ENCODE data around the gene SNAP25. TPM values are rescaled to one million over a fixed set of nuclear protein-coding genes. Genes with fewer than 3 reads are reported as not detected.

The SNAP25 gene
- total RNA-seq, 1 experiment from 2014 or later = 0.39 TPM

DNA sequence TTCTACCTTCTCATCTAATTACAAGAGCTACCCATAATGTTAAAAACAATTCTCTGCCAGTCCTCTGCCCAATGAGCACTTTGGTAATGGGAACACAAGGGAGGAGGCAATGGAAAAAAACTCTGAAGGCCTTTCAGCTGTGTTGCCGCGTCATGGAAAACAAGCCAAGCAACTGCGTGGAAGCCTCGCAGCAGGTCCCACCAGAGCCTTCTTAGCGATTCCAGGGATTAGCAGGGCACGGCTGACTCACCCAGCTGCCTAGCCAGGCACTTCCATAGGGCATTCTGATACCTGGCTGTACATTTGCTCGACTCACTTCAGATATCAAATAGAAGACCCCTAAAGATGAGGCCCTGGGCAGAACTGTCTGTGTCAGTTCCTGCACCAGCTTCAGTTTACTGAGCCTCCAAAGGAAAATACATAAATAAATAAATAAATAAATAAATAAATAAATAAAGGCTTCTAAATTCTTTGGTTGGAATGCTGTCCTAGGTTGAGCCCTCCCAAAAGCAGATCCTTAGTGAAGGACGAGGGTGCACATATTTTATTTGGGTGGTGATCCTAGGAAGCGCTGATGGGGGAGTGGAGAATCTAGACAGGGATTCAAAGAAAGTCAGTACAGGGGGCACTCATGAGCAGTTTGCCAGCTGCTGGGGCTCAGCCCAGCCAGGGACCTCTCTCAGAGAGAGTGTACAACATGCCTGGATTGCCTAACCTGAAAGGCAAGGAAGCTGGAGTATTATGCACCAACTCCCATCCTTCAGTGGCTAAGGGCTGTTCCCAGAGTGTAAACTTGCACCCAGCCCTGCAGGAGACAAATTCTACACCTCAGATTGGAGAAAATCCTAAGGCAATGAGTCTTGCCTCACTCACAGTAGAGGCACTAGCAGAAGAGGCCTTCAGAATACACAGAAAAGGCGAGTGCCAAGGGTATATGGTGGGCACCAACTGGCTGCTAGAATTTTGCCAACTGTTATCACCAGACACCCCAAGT lies 18.2 kb downstream of the SNAP25 start (continued):
- TF ChIP-seq SRF (IDR thresholded peaks at IDR 0.05; ENCODE audit: low read depth) = no peak

DNA sequence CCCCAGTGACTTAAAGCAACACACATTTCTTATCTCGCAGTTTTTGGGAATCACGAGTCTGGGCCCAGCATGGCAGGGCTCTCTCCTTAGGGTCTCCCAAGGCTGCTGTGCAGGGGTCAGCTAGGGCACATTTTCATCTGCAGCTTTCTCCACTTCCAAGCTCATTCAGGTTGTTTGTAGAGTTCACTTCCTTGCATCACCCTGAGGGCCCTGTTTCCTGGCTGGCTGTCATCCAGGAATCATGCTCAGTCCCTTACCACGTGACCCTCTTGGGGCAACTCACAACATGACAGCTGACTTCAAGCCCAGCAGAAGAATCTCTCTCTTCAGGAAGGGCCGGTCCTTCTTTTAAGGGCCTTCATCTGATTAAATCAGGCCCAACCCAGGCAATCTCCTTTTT lies 21.3 kb downstream of the SNAP25 start:
- no peak for ATAC-seq
- Histone ChIP-seq H3K4me2 (ENCODE audit: low read length) (no peak overlapping the region), H3K27me3 (ENCODE audit: insufficient read depth, low read length) (peaks cover 8% of the 10 kb centered on the region), H4K20me1 (ENCODE audit: insufficient read depth) (no peaks in the 10 kb centered on the region), H2AFZ (ENCODE audit: low read depth, low read length, poor library complexity, severe bottlenecking) (no peak overlapping the region), H3K9ac (ENCODE audit: low read length) (no peak overlapping the region), H3K9me3 (ENCODE audit: control insufficient read depth in 1 of 2, insufficient read depth in 1 of 2, low read depth in 1 of 2, low read length in 2 of 2) (no peaks in the 10 kb centered on the region), H3K9me2 (ENCODE audit: insufficient read depth) (no peaks in the 10 kb centered on the region), H3K36me3 (ENCODE audit: control insufficient read depth in 1 of 2, insufficient read depth in 2 of 2, low read length in 2 of 2) (no peaks in the 10 kb centered on the region), H3K79me2 (ENCODE audit: insufficient read depth, low read length) (no peaks in the 10 kb centered on the region), H3K27ac (ENCODE audit: low read depth, low read length) (no peak overlapping the region), H3K4me3 (replicated peaks in 1 of 2; ENCODE audit: low read depth in 1 of 2, low read length in 2 of 2) (no peak overlapping the region), H3K4me1 (ENCODE audit: control insufficient read depth in 1 of 2, insufficient read depth in 2 of 2, low read length in 2 of 2) (no peaks in the 10 kb centered on the region)
- intact Hi-C loops (cut with micrococcal nuclease) = no loop called here
- TF ChIP-seq POLR2AphosphoS5 (IDR thresholded peaks at IDR 0.05; ENCODE audit: low read depth, low read length) (no peak), JUND (IDR thresholded peaks at IDR 0.05) (no peak), CBX3 (IDR thresholded peaks at IDR 0.05; ENCODE audit: low read depth) (no peak), ZFX (IDR thresholded peaks at IDR 0.05) (no peak)
- DNase-seq (ENCODE audit: low read depth, low spot score) = no peak
- ChIA-PET POLR2A (no interaction called here), CTCF (no interaction called here), RAD21 (ENCODE audit: low non-redundant PET in 1 of 2, low total read pairs in 2 of 2, uncharacterized antibody in 2 of 2, unreplicated experiment in 2 of 2) (no interaction called here)
- BruUV-seq (replicated peaks) = no TSS peak

DNA sequence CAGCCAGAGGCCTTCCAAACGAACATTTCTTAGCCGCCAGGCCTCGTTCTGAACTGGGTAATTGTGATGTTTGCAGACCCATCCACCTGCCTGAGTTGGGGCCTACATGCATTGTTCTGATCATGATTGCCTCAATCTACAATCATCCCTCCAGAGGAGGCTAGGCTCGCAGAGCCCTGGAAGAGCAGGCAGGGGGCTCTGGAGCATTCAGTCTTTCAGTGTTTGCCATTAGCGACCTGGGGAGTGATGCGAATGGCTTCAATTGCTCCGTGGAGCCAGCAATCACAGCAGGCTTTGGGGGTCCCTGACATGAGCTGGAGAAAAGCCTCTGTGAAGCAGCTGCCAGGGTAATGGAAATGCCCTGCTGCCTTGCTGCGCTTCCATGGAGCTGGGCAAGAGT lies 22.0 kb downstream of the SNAP25 start:
- no peak for DNase-seq (ENCODE audit: low read depth, low spot score)
- Histone ChIP-seq H3K9ac (ENCODE audit: low read length) (no peak overlapping the region), H3K27me3 (ENCODE audit: insufficient read depth, low read length) (peaks cover 12% of the 10 kb centered on the region), H3K9me2 (ENCODE audit: insufficient read depth) (no peaks in the 10 kb centered on the region), H3K4me2 (ENCODE audit: low read length) (no peak overlapping the region), H3K27ac (ENCODE audit: low read depth, low read length) (no peak overlapping the region), H2AFZ (ENCODE audit: low read depth, low read length, poor library complexity, severe bottlenecking) (no peak overlapping the region), H4K20me1 (ENCODE audit: insufficient read depth) (no peaks in the 10 kb centered on the region), H3K4me3 (replicated peaks in 1 of 2; ENCODE audit: low read depth in 1 of 2, low read length in 2 of 2) (no peak overlapping the region), H3K9me3 (ENCODE audit: control insufficient read depth in 1 of 2, insufficient read depth in 1 of 2, low read depth in 1 of 2, low read length in 2 of 2) (no peaks in the 10 kb centered on the region), H3K79me2 (ENCODE audit: insufficient read depth, low read length) (no peaks in the 10 kb centered on the region), H3K4me1 (ENCODE audit: control insufficient read depth in 1 of 2, insufficient read depth in 2 of 2, low read length in 2 of 2) (no peaks in the 10 kb centered on the region), H3K36me3 (ENCODE audit: control insufficient read depth in 1 of 2, insufficient read depth in 2 of 2, low read length in 2 of 2) (no peaks in the 10 kb centered on the region)
- intact Hi-C loops (cut with micrococcal nuclease) = no loop called here
- BruUV-seq (replicated peaks) = no TSS peak
- POLR2A ChIA-PET = no interaction called here
- RAD21 ChIA-PET (ENCODE audit: low non-redundant PET in 1 of 2, low total read pairs in 2 of 2, uncharacterized antibody in 2 of 2, unreplicated experiment in 2 of 2) = no interaction called here
- CTCF ChIA-PET = no interaction called here
- ATAC-seq = no peak
- TF ChIP-seq, protein P1, sequence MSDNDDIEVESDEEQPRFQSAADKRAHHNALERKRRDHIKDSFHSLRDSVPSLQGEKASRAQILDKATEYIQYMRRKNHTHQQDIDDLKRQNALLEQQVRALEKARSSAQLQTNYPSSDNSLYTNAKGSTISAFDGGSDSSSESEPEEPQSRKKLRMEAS (IDR thresholded peaks at IDR 0.05) = no peak
- TF ChIP-seq, protein P2, sequence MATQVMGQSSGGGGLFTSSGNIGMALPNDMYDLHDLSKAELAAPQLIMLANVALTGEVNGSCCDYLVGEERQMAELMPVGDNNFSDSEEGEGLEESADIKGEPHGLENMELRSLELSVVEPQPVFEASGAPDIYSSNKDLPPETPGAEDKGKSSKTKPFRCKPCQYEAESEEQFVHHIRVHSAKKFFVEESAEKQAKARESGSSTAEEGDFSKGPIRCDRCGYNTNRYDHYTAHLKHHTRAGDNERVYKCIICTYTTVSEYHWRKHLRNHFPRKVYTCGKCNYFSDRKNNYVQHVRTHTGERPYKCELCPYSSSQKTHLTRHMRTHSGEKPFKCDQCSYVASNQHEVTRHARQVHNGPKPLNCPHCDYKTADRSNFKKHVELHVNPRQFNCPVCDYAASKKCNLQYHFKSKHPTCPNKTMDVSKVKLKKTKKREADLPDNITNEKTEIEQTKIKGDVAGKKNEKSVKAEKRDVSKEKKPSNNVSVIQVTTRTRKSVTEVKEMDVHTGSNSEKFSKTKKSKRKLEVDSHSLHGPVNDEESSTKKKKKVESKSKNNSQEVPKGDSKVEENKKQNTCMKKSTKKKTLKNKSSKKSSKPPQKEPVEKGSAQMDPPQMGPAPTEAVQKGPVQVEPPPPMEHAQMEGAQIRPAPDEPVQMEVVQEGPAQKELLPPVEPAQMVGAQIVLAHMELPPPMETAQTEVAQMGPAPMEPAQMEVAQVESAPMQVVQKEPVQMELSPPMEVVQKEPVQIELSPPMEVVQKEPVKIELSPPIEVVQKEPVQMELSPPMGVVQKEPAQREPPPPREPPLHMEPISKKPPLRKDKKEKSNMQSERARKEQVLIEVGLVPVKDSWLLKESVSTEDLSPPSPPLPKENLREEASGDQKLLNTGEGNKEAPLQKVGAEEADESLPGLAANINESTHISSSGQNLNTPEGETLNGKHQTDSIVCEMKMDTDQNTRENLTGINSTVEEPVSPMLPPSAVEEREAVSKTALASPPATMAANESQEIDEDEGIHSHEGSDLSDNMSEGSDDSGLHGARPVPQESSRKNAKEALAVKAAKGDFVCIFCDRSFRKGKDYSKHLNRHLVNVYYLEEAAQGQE (IDR thresholded peaks at IDR 0.05; ENCODE audit: low read depth) = no peak
- TF ChIP-seq POLR2AphosphoS5 (IDR thresholded peaks at IDR 0.05; ENCODE audit: low read depth, low read length) (no peak), EZH2phosphoT487 (IDR thresholded peaks at IDR 0.05; ENCODE audit: borderline replicate concordance) (no peak), SP1 (IDR thresholded peaks at IDR 0.05; ENCODE audit: low read depth) (no peak), EZH2 (IDR thresholded peaks at IDR 0.05) (no peak), CBX3 (IDR thresholded peaks at IDR 0.05; ENCODE audit: low read depth) (no peak), ELF1 (IDR thresholded peaks at IDR 0.05; ENCODE audit: borderline replicate concordance, low read depth) (no peak), YY1 (IDR thresholded peaks at IDR 0.05; ENCODE audit: extremely low read depth, insufficient replicate concordance, low read depth, low read length) (no peak), ZNF274 (IDR thresholded peaks at IDR 0.05; ENCODE audit: low read depth, low read length) (no peak), SIN3A (IDR thresholded peaks at IDR 0.05; ENCODE audit: low read depth) (no peak)
- TF ChIP-seq, protein P3, sequence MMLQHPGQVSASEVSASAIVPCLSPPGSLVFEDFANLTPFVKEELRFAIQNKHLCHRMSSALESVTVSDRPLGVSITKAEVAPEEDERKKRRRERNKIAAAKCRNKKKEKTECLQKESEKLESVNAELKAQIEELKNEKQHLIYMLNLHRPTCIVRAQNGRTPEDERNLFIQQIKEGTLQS (IDR thresholded peaks at IDR 0.05) = no peak
